GM18951 (cell line): Measurements from ENCODE around the gene ZNF692.
A peak's percentile ranks its signal among the peaks of the same experiment; 100 is the strongest.

Experiments
- POLR2A ChIP-seq: IDR thresholded peaks from 4 replicates; pipeline ENCODE4 v1.6.1; 2011; ENCODE audit warnings: mild to moderate bottlenecking; ENCODE audit not compliant: insufficient read length, insufficient read depth; ENCODE audit errors: extremely low read depth
- in situ Hi-C: fragments of 300-500 bp; cut with MboI; formaldehyde crosslinking; loops from one replicate; pipeline ENCODE4 v1.12.0; 2022; ENCODE audit warnings: low sequenced_read_pairs, mixed read lengths, inconsistent platforms; ENCODE audit not compliant: unreplicated experiment

ZNF692 gene

GRCh38 chr1:248858891-248859889 is at the start of gene ZNF692:
TSS of gene ZNF692 (minus strand) at chr1:248859085. CDS start at chr1:248858309, 776 bp downstream.
- in situ Hi-C loops: no loop called here
- TF ChIP-seq POLR2A: peak; percentile 97

- TF ChIP-seq POLR2A: no peak
- in situ Hi-C loops: no loop called here
Observed at GRCh38 chr1:248906753-248907661, 48.1 kb upstream of the ZNF692 start.

GRCh38 chr1:248906009-248906752 is 47.3 kb upstream of the ZNF692 start, which contains the start of gene PGBD2:
TSS of gene PGBD2 (plus strand) at chr1:248906235. CDS start at chr1:248913863, 7,628 bp downstream.
- TF ChIP-seq POLR2A: peak; percentile 96
- in situ Hi-C loops: no loop called here

DNA sequence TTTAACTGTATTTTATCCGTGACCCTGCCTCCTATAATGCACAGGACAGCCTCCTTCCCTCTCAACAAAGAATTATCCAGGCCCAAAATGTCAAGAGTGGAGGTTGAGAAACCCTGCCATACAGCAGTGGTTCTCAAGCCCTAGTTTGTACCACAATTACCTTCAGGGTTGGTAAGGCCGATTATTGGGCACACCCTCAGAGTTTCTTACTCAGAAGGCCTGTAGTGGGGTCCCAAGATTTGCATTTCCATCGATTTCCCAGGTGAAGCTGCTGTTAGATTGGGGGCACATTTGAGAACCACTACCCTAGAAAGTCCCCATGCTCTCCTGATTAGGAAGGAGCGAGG is 46.8 kb upstream of the ZNF692 start:
- in situ Hi-C loops: no loop called here
- TF ChIP-seq POLR2A: no peak

DNA sequence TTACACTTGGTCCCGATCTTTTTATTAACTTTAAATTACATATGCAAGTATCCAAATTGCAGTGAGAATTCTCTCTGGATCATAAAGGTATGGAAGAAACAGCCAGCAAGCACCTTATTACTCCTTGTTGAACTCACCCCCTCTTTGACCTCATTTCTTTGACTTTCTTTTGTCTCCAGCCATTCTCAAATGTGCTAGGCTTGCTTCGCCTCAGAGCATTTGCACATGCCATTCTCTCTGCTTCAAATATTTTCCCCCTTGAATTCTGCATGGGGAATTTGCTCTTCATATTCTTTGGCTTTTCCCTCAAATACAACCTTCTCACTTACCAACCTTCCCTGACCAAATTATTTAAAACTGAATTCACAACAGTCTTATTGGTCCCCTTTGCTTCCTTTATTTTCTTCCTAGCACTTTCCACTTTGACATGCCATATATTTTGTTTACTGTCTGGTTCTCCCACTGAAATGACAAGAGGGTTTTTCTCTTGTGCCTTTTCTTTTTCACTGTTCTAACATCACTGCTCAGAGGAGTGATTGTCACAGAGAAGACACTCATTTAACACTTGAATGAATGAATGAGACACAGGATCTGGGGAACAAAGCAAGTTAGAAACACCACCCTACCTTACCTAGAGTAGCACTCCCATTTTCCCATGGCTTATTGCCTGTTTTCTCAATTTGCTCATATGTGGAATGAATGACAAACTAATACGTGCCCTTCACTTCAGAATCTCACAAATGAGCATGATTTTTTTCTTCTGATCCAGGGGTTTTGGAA is 45.7 kb upstream of the ZNF692 start:
- TF ChIP-seq POLR2A: no peak
- in situ Hi-C loops: no loop called here

DNA sequence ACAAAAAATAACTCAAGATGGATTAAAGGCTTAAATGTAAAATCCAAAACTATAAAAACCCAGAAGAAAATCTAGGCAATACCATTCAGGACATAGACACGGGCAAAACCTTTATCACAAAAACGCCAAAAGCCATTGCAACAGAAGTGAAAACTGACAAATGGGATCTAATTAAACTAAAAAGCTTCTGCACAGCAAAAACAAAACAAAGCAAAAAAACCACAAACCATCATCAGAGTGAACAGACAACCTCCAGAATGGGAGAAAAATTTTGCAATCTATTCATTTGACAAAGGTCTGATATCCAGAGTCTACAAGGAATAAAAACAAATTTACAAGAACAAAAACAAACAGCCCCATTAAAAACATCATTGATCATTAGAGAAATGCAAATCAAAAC is 42.7 kb upstream of the ZNF692 start:
- in situ Hi-C loops: no loop called here
- TF ChIP-seq POLR2A: no peak

GRCh38 chr1:248900637-248901036 is 41.8 kb upstream of the ZNF692 start:
- in situ Hi-C loops: no loop called here
- no peak for TF ChIP-seq POLR2A

DNA sequence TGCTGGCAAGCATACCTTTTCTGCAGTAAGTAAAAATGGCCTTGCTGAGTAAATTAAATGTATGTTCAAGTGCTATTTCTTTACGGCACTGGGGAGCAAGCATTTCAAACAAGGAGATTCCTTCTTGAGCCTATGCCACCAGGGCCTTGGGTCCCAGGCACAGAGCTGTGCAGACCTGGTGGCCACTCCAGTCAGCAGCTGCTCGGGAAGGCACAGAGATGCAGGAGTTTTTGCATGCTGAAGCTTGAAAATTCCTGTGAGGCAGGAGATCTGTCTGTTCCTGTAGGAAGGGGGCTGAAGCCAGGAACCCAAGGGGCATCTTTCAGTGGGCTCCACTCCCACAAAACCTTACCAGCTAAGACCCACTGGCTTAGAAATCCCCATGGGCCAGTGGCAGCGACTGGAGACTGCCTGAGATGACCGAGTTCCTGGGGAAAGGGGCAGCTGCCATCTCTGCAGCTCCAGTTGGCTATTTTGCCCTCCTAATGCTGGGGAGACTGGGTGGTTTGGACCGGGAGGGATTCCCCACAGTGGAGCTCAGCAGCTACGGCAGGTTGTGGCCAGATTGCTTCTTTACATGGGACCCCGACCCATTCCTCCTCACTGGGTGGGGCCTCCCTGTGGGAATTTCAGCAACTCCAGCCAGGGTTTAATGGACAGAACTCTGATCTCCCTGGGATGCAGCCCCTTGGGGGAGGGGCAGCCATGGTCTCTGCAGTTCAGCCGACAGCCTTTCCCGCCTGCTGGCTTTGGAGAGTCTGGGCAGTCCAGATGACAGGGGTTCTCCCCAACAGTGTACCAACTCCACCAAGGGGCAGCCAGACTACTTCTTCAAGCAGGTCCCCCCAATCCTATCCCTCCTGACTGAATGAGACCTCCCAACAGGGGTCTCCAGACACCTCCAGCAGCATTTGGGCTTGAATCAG is 38.8 kb upstream of the ZNF692 start:
- in situ Hi-C loops: no loop called here
- no peak for TF ChIP-seq POLR2A

- no peak for TF ChIP-seq POLR2A
- in situ Hi-C loops: no loop called here
Observed at GRCh38 chr1:248894837-248895236, 36.0 kb upstream of the ZNF692 start.

GRCh38 chr1:248892590-248892989 is 33.7 kb upstream of the ZNF692 start:
- TF ChIP-seq POLR2A: no peak
- in situ Hi-C loops: no loop called here

DNA sequence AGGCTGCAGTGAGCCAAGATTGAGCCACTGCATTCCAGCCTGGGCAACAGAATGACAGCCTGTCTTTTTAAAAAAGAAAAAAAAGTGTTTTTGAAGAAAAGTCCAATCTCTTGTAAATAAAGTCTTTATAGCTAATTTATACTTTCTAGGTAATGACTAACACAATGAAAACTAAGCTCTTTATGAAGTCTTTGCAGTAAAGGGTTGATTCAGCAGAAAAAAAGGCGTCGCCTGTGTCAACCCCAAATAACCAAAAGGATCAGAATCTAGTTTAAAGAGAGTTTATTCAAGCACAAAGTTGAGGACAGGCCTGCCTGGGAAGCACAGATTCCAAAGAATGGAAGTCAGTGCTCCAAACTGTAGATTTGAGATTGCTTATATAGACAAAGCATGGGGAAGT is 32.9 kb upstream of the ZNF692 start:
- in situ Hi-C loops: no loop called here
- TF ChIP-seq POLR2A: no peak
